ENCODE results near the gene PGAM1.
"Not testable (repeated sequence)": the region's sequence is repeated elsewhere in the genome, so short reads cannot be mapped to it uniquely, and the experiment has no call there.

PGAM1 gene

DNA sequence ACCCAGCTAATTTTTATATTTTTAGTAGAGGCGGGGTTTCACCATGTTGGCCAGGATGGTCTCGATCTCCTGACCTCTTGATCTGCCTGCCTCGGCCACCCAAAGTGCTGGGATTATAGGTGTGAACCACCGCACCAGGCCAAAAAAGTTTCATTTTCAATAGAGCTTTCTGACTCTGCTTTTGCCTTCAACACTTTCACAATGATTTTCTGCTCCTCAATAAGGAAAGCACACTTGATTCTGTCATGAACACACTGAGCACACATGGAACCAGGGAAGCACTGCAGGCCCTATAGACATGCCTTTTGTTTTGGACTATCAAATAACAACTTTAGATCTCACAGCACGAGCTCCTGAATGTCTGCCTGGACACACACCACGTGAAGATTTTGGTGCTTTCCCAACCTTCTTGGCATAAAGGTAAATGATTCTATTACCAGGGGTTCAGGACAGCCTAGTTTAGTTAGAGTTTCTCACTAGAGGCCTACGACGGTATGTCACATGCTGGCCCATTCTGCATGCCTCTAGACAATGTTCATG lies 32.9 kb upstream of the PGAM1 start:
- H3K9ac ChIP-seq (ENCODE audit: low read length): no peak overlapping the region
- no peak overlapping the region for H3K27ac ChIP-seq (ENCODE audit: low read depth, low read length)
- no peak overlapping the region for H3K4me3 ChIP-seq (ENCODE audit: low read depth in 1 of 2, low read length in 2 of 2)
- H3K27me3 ChIP-seq (ENCODE audit: control insufficient read depth in 1 of 2, insufficient read depth in 2 of 2, low read length in 2 of 2): no peaks in the 10 kb centered on the region
- H3K9me3 ChIP-seq (ENCODE audit: low read length): no peaks in the 10 kb centered on the region
- H3K36me3 ChIP-seq (ENCODE audit: insufficient read depth, low read length): peaks cover 27% of the 10 kb centered on the region
- no peaks in the 10 kb centered on the region for H3K4me1 ChIP-seq (ENCODE audit: insufficient read depth, low read length)

DNA sequence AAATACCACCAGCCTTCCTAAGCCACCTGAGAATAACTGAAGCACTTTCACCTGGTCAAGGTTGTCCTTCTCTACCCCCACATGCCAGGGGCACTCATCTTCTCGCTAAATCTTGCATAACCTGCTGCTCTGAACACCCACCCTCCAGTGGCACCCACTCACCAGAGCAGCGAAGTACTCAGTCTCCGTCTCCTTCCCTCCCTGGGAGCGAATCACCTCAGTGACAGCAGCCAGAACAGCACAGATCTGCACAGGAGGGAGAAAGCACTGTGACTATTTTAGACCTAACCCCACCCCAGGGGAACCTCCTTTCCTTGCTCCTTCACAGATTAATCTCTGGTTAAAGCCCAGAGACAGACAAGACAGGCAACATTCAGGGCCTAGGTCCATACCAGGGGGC lies 29.9 kb upstream of the PGAM1 start:
- H3K27ac ChIP-seq (ENCODE audit: low read depth, low read length): no peak overlapping the region
- H3K4me3 ChIP-seq (ENCODE audit: low read depth in 1 of 2, low read length in 2 of 2): no peak overlapping the region
- H3K9ac ChIP-seq (ENCODE audit: low read length): no peak overlapping the region
- H3K9me3 ChIP-seq (ENCODE audit: low read length): no peaks in the 10 kb centered on the region
- H3K36me3 ChIP-seq (ENCODE audit: insufficient read depth, low read length): peaks cover 15% of the 10 kb centered on the region
- peaks cover 6% of the 10 kb centered on the region for H3K4me1 ChIP-seq (ENCODE audit: insufficient read depth, low read length)
- H3K27me3 ChIP-seq (ENCODE audit: control insufficient read depth in 1 of 2, insufficient read depth in 2 of 2, low read length in 2 of 2): no peaks in the 10 kb centered on the region

- H3K9ac ChIP-seq (ENCODE audit: low read length): peak overlapping the region; percentile 69
- H3K36me3 ChIP-seq (ENCODE audit: insufficient read depth, low read length): peaks cover 7% of the 10 kb centered on the region
These were observed 26.0 kb upstream of the PGAM1 start for GRCh38 chr10:97399843-97400545.

DNA sequence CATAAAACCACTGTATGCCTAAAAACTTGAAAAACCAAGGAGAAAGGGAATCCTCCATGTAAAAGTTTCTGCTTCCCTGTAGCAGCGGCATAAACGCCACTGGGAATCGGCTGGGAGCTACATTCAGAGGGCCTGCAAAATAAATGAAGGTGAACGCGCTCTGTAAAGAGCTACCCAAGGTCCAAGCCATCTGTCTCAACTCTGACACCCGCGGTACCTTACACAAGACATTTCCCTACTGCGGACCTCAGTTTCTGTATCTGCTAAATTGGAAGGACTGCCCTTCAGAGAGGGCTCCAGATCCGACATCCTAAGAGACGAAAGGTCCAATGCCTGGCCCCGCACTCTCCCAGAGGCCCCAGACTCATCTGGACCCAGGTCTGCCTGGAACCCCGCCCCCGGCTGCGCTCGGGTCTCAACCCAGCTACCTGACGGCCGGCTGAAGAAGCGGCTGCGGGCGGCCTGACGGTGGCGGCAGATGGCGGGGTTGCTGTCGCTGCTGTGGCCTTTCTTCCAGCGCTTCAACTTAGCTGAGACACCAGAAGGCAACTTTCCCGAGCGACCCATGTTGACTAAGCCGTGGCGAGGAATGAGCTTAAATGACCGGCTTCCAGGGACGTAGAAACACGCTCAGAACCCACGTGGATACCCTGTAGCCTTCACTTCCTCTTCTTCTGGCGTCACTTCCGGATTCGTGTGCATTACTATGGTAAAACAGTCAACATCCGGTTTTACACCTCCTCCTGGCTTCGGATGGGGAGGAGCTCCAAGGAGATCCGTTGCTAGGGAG lies 25.1 kb upstream of the PGAM1 start, which contains the start of gene RRP12:
Gene RRP12, minus strand, starts transcription at position 676 of the 790 bp plus-strand sequence. Its CDS starts 109 bp downstream, at position 567.
- peak within 1 kb of the TSS; percentile 69 for H3K9ac ChIP-seq (ENCODE audit: low read length)
- peak within 1 kb of the TSS; percentile 53 for H3K27ac ChIP-seq (ENCODE audit: low read depth, low read length)
- peaks cover 10% of the 10 kb centered on the region for H3K4me1 ChIP-seq (ENCODE audit: insufficient read depth, low read length)
- H3K4me3 ChIP-seq (ENCODE audit: low read depth in 1 of 2, low read length in 2 of 2): peak within 1 kb of the TSS; percentile 58 to 91
- H3K36me3 ChIP-seq (ENCODE audit: insufficient read depth, low read length): peaks cover 6% of the 10 kb centered on the region
- H3K9me3 ChIP-seq (ENCODE audit: low read length): no peaks in the 10 kb centered on the region
- no peaks in the 10 kb centered on the region for H3K27me3 ChIP-seq (ENCODE audit: control insufficient read depth in 1 of 2, insufficient read depth in 2 of 2, low read length in 2 of 2)

More at GRCh38 chr10:97399843-97400545, 26.0 kb upstream of the PGAM1 start:
- Histone ChIP-seq H3K27ac (ENCODE audit: low read depth, low read length) (peak overlapping the region; percentile 12), H3K4me1 (ENCODE audit: insufficient read depth, low read length) (peaks cover 10% of the 10 kb centered on the region), H3K9me3 (ENCODE audit: low read length) (no peaks in the 10 kb centered on the region), H3K27me3 (ENCODE audit: control insufficient read depth in 1 of 2, insufficient read depth in 2 of 2, low read length in 2 of 2) (no peaks in the 10 kb centered on the region), H3K4me3 (ENCODE audit: low read depth in 1 of 2, low read length in 2 of 2) (peak overlapping the region; percentile 58 to 91)

GRCh38 chr10:97401455-97401919 lies 24.5 kb upstream of the PGAM1 start:
- Histone ChIP-seq H3K9ac (ENCODE audit: low read length) (no peak overlapping the region), H3K27ac (ENCODE audit: low read depth, low read length) (peak overlapping the region; percentile 53)

DNA sequence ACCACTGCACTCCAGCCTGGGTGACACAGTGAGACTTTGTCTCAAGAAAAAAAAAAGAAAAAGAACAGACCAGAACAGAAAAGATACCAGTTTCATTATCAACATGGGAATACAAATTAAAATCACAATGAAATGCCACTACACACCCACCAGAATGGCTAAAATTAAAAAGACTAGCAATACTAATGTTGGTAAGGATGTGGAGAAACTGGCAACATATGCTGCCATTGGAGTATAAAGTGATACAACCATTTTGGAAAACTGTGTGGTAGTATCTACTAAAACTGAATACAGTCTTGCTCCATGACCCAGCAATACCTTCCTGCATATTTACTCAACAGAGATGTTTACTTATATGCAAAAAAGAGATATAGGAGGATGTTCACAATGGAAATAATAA lies 21.9 kb upstream of the PGAM1 start:
- no peak overlapping the region for H3K27ac ChIP-seq (ENCODE audit: low read depth, low read length)
- H3K4me1 ChIP-seq (ENCODE audit: insufficient read depth, low read length): peaks cover 18% of the 10 kb centered on the region
- H3K9me3 ChIP-seq (ENCODE audit: low read length): no peaks in the 10 kb centered on the region
- H3K27me3 ChIP-seq (ENCODE audit: control insufficient read depth in 1 of 2, insufficient read depth in 2 of 2, low read length in 2 of 2): no peaks in the 10 kb centered on the region
- no peaks in the 10 kb centered on the region for H3K36me3 ChIP-seq (ENCODE audit: insufficient read depth, low read length)
- no peak overlapping the region for H3K9ac ChIP-seq (ENCODE audit: low read length)
- no peak overlapping the region for H3K4me3 ChIP-seq (ENCODE audit: low read depth in 1 of 2, low read length in 2 of 2)

More at GRCh38 chr10:97401455-97401919, 24.5 kb upstream of the PGAM1 start:
- Histone ChIP-seq H3K9me3 (ENCODE audit: low read length) (no peaks in the 10 kb centered on the region), H3K36me3 (ENCODE audit: insufficient read depth, low read length) (no peaks in the 10 kb centered on the region), H3K4me3 (ENCODE audit: low read depth in 1 of 2, low read length in 2 of 2) (peak overlapping the region; percentile 58 to 91), H3K27me3 (ENCODE audit: control insufficient read depth in 1 of 2, insufficient read depth in 2 of 2, low read length in 2 of 2) (no peaks in the 10 kb centered on the region), H3K4me1 (ENCODE audit: insufficient read depth, low read length) (peaks cover 10% of the 10 kb centered on the region)

GRCh38 chr10:97406064-97406463 lies 19.9 kb upstream of the PGAM1 start:
- no peak overlapping the region for H3K27ac ChIP-seq (ENCODE audit: low read depth, low read length)
- no peaks in the 10 kb centered on the region for H3K27me3 ChIP-seq (ENCODE audit: control insufficient read depth in 1 of 2, insufficient read depth in 2 of 2, low read length in 2 of 2)
- H3K4me3 ChIP-seq (ENCODE audit: low read depth in 1 of 2, low read length in 2 of 2): no peak overlapping the region
- no peak overlapping the region for H3K9ac ChIP-seq (ENCODE audit: low read length)
- H3K9me3 ChIP-seq (ENCODE audit: low read length): no peaks in the 10 kb centered on the region
- H3K4me1 ChIP-seq (ENCODE audit: insufficient read depth, low read length): peaks cover 11% of the 10 kb centered on the region
- H3K36me3 ChIP-seq (ENCODE audit: insufficient read depth, low read length): no peaks in the 10 kb centered on the region

DNA sequence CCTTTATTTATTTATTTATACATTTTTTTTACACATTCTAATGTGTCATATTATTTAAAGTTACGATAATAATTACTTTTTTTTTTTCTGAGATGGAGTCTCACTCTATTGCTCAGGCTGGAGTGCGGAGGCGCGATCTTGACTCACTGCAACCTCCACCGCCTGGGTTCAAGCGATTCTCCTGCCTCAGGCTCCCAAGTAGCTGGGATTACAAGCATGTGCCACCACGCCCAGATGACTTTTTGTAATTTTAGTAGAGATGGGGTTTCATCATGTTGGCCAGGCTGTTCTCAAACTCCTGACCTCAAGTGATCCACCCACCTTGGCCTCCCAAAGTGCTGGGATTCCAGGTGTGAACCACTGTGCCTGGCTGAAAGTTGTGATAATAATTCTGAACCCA lies 19.5 kb upstream of the PGAM1 start:
- H3K9me3 ChIP-seq (ENCODE audit: low read length); H3K27me3 ChIP-seq (ENCODE audit: control insufficient read depth in 1 of 2, insufficient read depth in 2 of 2, low read length in 2 of 2); H3K27ac ChIP-seq (ENCODE audit: low read depth, low read length); H3K4me3 ChIP-seq (ENCODE audit: low read depth in 1 of 2, low read length in 2 of 2); H3K4me1 ChIP-seq (ENCODE audit: insufficient read depth, low read length); H3K36me3 ChIP-seq (ENCODE audit: insufficient read depth, low read length); H3K9ac ChIP-seq (ENCODE audit: low read length): not testable (repeated sequence)

DNA sequence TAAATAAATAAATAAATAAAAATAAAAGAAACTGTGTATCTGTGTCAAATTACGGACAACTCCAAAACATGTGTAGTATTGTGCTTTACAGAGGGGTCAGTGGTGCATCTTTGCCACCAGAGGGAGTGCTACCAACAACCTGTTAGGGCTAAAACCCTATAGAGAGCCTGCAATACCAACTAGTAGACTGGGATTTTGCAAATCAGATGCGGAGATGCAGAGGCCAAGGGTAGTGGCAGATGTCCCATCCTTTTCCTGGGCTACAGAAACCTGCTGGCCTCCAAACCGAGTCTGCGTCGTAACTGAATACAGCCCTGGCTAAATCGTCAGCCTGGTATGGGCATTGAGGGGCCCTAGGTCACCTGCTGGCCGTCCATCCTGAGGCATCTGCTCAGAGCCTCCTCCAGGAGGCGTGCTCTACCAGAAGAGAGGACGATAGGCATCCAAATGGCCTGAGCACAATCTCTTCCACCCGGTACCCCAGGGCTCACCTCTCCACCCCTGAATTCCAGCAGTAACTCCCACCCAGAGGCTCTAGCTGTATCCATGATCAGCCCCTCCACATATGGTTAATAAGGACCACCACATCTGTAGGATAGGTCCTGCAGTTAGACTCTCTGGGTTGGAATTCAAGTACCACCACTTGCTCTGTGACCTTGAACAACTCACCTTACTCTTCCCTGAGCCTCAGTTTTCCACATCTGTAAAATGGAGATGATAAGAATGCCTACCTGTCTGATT lies 18.6 kb upstream of the PGAM1 start:
- Histone ChIP-seq H3K27ac (ENCODE audit: low read depth, low read length) (no peak overlapping the region), H3K4me3 (ENCODE audit: low read depth in 1 of 2, low read length in 2 of 2) (no peak overlapping the region), H3K9ac (ENCODE audit: low read length) (no peak overlapping the region), H3K9me3 (ENCODE audit: low read length) (no peaks in the 10 kb centered on the region), H3K27me3 (ENCODE audit: control insufficient read depth in 1 of 2, insufficient read depth in 2 of 2, low read length in 2 of 2) (no peaks in the 10 kb centered on the region), H3K36me3 (ENCODE audit: insufficient read depth, low read length) (no peaks in the 10 kb centered on the region), H3K4me1 (ENCODE audit: insufficient read depth, low read length) (peaks cover 7% of the 10 kb centered on the region)

- H3K9ac ChIP-seq (ENCODE audit: low read length): no peak overlapping the region
- H3K27ac ChIP-seq (ENCODE audit: low read depth, low read length): no peak overlapping the region
- no peaks in the 10 kb centered on the region for H3K9me3 ChIP-seq (ENCODE audit: low read length)
These were observed 18.1 kb upstream of the PGAM1 start for GRCh38 chr10:97407952-97408248.

GRCh38 chr10:97408496-97408992 lies 17.4 kb upstream of the PGAM1 start:
- H3K27ac ChIP-seq (ENCODE audit: low read depth, low read length): no peak overlapping the region
- no peaks in the 10 kb centered on the region for H3K36me3 ChIP-seq (ENCODE audit: insufficient read depth, low read length)
- peaks cover 7% of the 10 kb centered on the region for H3K4me1 ChIP-seq (ENCODE audit: insufficient read depth, low read length)
- no peak overlapping the region for H3K9ac ChIP-seq (ENCODE audit: low read length)
- no peaks in the 10 kb centered on the region for H3K27me3 ChIP-seq (ENCODE audit: control insufficient read depth in 1 of 2, insufficient read depth in 2 of 2, low read length in 2 of 2)
- no peak overlapping the region for H3K4me3 ChIP-seq (ENCODE audit: low read depth in 1 of 2, low read length in 2 of 2)
- H3K9me3 ChIP-seq (ENCODE audit: low read length): no peaks in the 10 kb centered on the region

More at GRCh38 chr10:97407952-97408248, 18.1 kb upstream of the PGAM1 start:
- H3K36me3 ChIP-seq (ENCODE audit: insufficient read depth, low read length): no peaks in the 10 kb centered on the region
- H3K4me1 ChIP-seq (ENCODE audit: insufficient read depth, low read length): peaks cover 7% of the 10 kb centered on the region
- H3K27me3 ChIP-seq (ENCODE audit: control insufficient read depth in 1 of 2, insufficient read depth in 2 of 2, low read length in 2 of 2): no peaks in the 10 kb centered on the region
- no peak overlapping the region for H3K4me3 ChIP-seq (ENCODE audit: low read depth in 1 of 2, low read length in 2 of 2)
